HepG2 (cell line): Measurements from ENCODE around the gene NDOR1. TPM values are rescaled to one million over a fixed set of nuclear protein-coding genes. Genes with fewer than 3 reads are reported as not detected.

Experiments
- HIVEP1 ChIP-seq: sonication (generic); formaldehyde crosslinking; IDR thresholded peaks from 2 replicates; pipeline ENCODE4 v1.4.0; 2020; ENCODE audit warnings: mild to moderate bottlenecking, missing genetic modification reagents
- KDM5B ChIP-seq: sonication (generic); formaldehyde crosslinking; IDR thresholded peaks from 2 replicates; pipeline ENCODE4 v1.4.0; 2020; ENCODE audit warnings: missing genetic modification reagents, mild to moderate bottlenecking, borderline replicate concordance
- MEF2D ChIP-seq: sonication (generic); formaldehyde crosslinking; IDR thresholded peaks from 2 replicates; pipeline ENCODE4 v1.5.1; 2020; ENCODE audit warnings: mild to moderate bottlenecking, missing genetic modification reagents
- NFRKB ChIP-seq: fragments of 450-650 bp; IDR thresholded peaks from 2 replicates; pipeline ENCODE4 v1.6.1; 2017
- SALL1 ChIP-seq: sonication (generic); formaldehyde crosslinking; IDR thresholded peaks from 2 replicates; pipeline ENCODE4 v1.8.0; 2022; ENCODE audit warnings: mild to moderate bottlenecking, missing genetic modification reagents
- TRIM24 ChIP-seq: sonication (generic); formaldehyde crosslinking; IDR thresholded peaks from 2 replicates; pipeline ENCODE4 v1.8.0; 2022; ENCODE audit warnings: mild to moderate bottlenecking, missing genetic modification reagents
- ZC3H13 ChIP-seq: sonication (generic); formaldehyde crosslinking; IDR thresholded peaks from 2 replicates; pipeline ENCODE4 v1.8.1; 2023; ENCODE audit warnings: mild to moderate bottlenecking, missing genetic modification reagents, moderate library complexity
- ZNF563 ChIP-seq: sonication (generic); formaldehyde crosslinking; IDR thresholded peaks from 2 replicates; pipeline ENCODE4 v1.8.0; 2022; ENCODE audit warnings: mild to moderate bottlenecking, moderate library complexity, missing genetic modification reagents
- ZNF605 ChIP-seq: sonication (generic); formaldehyde crosslinking; IDR thresholded peaks from 2 replicates; pipeline ENCODE4 v1.8.0; 2022; ENCODE audit warnings: mild to moderate bottlenecking, missing genetic modification reagents
- ZNF652 ChIP-seq: IDR thresholded peaks from 2 replicates; pipeline ENCODE4 v1.6.1; 2016; ENCODE audit warnings: low read depth, borderline replicate concordance
- ZNF83 ChIP-seq: sonication (generic); formaldehyde crosslinking; IDR thresholded peaks from 2 replicates; pipeline ENCODE4 v1.4.0; 2020; ENCODE audit warnings: missing genetic modification reagents, mild to moderate bottlenecking, borderline replicate concordance
- polyA plus RNA-seq, 8 experiments: library from polyadenylated mRNA; depleted of rRNA in 3 of 8; stranded (reverse) in 7 of 8; unstranded in 1 of 8; fragments of >200 nt; fragmentation: Illumina TruSeq in 4 of 8; extraction: Trizol in 4 of 8; gene quantifications; 2 replicates each; pipeline versions ENCODE4 v1.2.1 to v1.2.3, GENCODE V29; 2011 to 2016; ENCODE audit warnings: low read depth in 4 of 8, missing spikeins in 1 of 8, mixed read lengths in 1 of 8; ENCODE audit not compliant: insufficient read depth in 1 of 8
- total RNA-seq, 5 experiments: library from RNA; depleted of rRNA; stranded (reverse); fragments of >200 nt; fragmentation: Illumina TruSeq; extraction: Trizol; gene quantifications; 2 replicates each; pipeline ENCODE4 v1.2.3, GENCODE V29; 2016; ENCODE audit warnings: low read depth in 1 of 5
- TF ChIP-seq, protein P1 (sequence below): sonication (generic); formaldehyde crosslinking; IDR thresholded peaks from 2 replicates; pipeline ENCODE4 v1.4.0; 2020; ENCODE audit warnings: mild to moderate bottlenecking, low read depth, missing genetic modification reagents
- TF ChIP-seq, protein P2 (sequence below): IDR thresholded peaks from 2 replicates; pipeline ENCODE4 v1.6.1; 2018; ENCODE audit warnings: missing genetic modification reagents, mild to moderate bottlenecking, missing compliant biosample characterization
- TF ChIP-seq, protein P3 (sequence below): sonication (generic); formaldehyde crosslinking; IDR thresholded peaks from 2 replicates; pipeline ENCODE4 v1.4.0; 2020; ENCODE audit warnings: low read depth, missing genetic modification reagents
- TF ChIP-seq, protein P4 (sequence below): sonication (generic); formaldehyde crosslinking; IDR thresholded peaks from 2 replicates; pipeline ENCODE4 v1.8.0; 2022; ENCODE audit warnings: mild to moderate bottlenecking, missing genetic modification reagents
- TF ChIP-seq, protein P5 (sequence below): sonication (generic); formaldehyde crosslinking; IDR thresholded peaks from 2 replicates; pipeline ENCODE4 v1.5.0; 2020; ENCODE audit warnings: mild to moderate bottlenecking, missing genetic modification reagents, borderline replicate concordance
- TF ChIP-seq, protein P6 (sequence below): sonication (generic); formaldehyde crosslinking; IDR thresholded peaks from 2 replicates; pipeline ENCODE4 v1.8.1; 2023; ENCODE audit warnings: mild to moderate bottlenecking, moderate library complexity, missing genetic modification reagents

The NDOR1 gene
- total and polyA plus RNA-seq, 2 of the 13 experiments (the other 11 are each of a cell fraction or from before 2014, with no cell fraction given): 3.6 to 8.7 TPM

DNA sequence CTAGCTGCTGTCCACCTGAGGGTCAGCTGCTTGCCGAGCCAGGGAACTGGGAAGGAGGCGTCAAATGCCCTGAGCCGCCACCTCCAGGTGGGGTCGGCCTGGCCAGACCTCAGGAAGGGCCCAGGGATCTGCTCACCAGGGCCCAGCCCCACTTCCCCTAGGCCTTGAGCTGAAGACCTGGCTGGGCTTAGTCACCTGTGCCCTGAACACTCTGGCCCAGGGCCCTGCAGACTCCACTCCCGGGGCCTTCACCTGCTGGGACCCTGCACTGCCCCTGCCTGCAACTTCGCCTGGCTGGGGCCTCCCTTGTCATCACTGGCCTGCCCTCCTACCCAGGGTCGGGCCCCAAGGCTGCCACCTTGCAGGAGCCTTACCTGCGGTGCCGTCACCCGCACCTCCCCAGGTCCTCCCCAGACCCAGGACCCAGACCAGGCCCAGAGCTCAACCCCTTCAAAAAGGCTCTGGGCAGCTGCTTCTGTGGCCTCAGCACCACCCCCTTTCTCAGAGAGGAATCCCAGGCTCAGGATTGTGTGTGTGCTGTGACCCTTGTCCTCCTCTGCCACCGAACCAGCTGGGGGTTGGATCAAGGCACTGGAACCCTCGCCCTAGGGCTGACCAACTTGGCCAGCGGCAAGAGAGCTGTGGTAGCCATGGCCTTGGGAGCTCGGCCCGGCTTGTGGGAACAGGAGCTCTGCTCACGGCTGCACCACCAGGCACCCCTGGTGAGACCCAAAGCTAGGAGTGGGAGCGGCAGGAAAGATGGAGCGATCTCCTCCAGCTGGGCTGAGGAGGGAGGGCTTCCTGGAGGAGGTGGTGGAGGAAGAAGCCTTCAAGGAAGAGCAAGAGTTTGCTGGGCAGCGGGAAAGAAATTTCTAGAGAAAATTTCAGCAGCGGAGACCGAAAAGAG, 48.5 kb downstream of the NDOR1 start (continued):
- TF ChIP-seq, protein P1, sequence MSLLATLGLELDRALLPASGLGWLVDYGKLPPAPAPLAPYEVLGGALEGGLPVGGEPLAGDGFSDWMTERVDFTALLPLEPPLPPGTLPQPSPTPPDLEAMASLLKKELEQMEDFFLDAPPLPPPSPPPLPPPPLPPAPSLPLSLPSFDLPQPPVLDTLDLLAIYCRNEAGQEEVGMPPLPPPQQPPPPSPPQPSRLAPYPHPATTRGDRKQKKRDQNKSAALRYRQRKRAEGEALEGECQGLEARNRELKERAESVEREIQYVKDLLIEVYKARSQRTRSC: no peak
- TF ChIP-seq MEF2D (CRISPR knock-in tag) (0 out of 2 replicates have a peak, but pooled peaks have one; percentile 20), ZNF563 (CRISPR knock-in tag) (0 out of 2 replicates have a peak, but pooled peaks have one; percentile 18), NFRKB (no peak), HIVEP1 (CRISPR knock-in tag) (peak; percentile 74; the same call in 1 of the 2 replicates), SALL1 (peak; percentile 10; the same call in 1 of the 2 replicates), ZNF652 (CRISPR knock-in tag) (no peak), ZNF605 (CRISPR knock-in tag) (peak; percentile 30; the same call in 1 of the 2 replicates), KDM5B (CRISPR knock-in tag) (peak; percentile 79; the same call in 1 of the 2 replicates), TRIM24 (CRISPR knock-in tag) (no peak), ZNF83 (CRISPR knock-in tag) (0 out of 2 replicates have a peak, but pooled peaks have one; percentile 44), ZC3H13 (peak; percentile 54; the same call in 1 of the 2 replicates)
- TF ChIP-seq, protein P2, sequence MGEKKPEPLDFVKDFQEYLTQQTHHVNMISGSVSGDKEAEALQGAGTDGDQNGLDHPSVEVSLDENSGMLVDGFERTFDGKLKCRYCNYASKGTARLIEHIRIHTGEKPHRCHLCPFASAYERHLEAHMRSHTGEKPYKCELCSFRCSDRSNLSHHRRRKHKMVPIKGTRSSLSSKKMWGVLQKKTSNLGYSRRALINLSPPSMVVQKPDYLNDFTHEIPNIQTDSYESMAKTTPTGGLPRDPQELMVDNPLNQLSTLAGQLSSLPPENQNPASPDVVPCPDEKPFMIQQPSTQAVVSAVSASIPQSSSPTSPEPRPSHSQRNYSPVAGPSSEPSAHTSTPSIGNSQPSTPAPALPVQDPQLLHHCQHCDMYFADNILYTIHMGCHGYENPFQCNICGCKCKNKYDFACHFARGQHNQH (CRISPR knock-in tag): peak; percentile 17; the same call in 1 of the 2 replicates
- TF ChIP-seq, protein P3, sequence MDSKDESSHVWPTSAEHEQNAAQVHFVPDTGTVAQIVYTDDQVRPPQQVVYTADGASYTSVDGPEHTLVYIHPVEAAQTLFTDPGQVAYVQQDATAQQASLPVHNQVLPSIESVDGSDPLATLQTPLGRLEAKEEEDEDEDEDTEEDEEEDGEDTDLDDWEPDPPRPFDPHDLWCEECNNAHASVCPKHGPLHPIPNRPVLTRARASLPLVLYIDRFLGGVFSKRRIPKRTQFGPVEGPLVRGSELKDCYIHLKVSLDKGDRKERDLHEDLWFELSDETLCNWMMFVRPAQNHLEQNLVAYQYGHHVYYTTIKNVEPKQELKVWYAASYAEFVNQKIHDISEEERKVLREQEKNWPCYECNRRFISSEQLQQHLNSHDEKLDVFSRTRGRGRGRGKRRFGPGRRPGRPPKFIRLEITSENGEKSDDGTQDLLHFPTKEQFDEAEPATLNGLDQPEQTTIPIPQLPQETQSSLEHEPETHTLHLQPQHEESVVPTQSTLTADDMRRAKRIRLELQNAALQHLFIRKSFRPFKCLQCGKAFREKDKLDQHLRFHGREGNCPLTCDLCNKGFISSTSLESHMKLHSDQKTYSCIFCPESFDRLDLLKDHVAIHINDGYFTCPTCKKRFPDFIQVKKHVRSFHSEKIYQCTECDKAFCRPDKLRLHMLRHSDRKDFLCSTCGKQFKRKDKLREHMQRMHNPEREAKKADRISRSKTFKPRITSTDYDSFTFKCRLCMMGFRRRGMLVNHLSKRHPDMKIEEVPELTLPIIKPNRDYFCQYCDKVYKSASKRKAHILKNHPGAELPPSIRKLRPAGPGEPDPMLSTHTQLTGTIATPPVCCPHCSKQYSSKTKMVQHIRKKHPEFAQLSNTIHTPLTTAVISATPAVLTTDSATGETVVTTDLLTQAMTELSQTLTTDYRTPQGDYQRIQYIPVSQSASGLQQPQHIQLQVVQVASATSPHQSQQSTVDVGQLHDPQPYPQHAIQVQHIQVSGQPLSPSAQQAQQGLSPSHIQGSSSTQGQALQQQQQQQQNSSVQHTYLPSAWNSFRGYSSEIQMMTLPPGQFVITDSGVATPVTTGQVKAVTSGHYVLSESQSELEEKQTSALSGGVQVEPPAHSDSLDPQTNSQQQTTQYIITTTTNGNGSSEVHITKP (CRISPR knock-in tag): 0 out of 2 replicates have a peak, but pooled peaks have one; percentile 43
- TF ChIP-seq, protein P4, sequence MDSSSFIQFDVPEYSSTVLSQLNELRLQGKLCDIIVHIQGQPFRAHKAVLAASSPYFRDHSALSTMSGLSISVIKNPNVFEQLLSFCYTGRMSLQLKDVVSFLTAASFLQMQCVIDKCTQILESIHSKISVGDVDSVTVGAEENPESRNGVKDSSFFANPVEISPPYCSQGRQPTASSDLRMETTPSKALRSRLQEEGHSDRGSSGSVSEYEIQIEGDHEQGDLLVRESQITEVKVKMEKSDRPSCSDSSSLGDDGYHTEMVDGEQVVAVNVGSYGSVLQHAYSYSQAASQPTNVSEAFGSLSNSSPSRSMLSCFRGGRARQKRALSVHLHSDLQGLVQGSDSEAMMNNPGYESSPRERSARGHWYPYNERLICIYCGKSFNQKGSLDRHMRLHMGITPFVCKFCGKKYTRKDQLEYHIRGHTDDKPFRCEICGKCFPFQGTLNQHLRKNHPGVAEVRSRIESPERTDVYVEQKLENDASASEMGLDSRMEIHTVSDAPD (CRISPR knock-in tag): 0 out of 2 replicates have a peak, but pooled peaks have one; percentile 44
- TF ChIP-seq, protein P5, sequence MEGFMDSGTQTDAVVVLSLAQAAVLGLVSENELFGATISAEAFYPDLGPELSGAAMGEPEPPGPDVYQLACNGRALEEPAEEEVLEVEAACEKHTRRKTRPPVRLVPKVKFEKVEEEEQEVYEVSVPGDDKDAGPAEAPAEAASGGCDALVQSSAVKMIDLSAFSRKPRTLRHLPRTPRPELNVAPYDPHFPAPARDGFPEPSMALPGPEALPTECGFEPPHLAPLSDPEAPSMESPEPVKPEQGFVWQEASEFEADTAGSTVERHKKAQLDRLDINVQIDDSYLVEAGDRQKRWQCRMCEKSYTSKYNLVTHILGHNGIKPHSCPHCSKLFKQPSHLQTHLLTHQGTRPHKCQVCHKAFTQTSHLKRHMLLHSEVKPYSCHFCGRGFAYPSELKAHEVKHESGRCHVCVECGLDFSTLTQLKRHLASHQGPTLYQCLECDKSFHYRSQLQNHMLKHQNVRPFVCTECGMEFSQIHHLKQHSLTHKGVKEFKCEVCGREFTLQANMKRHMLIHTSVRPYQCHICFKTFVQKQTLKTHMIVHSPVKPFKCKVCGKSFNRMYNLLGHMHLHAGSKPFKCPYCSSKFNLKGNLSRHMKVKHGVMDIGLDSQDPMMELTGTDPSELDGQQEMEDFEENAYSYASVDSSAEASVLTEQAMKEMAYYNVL: 0 out of 2 replicates have a peak, but pooled peaks have one; percentile 45
- TF ChIP-seq, protein P6, sequence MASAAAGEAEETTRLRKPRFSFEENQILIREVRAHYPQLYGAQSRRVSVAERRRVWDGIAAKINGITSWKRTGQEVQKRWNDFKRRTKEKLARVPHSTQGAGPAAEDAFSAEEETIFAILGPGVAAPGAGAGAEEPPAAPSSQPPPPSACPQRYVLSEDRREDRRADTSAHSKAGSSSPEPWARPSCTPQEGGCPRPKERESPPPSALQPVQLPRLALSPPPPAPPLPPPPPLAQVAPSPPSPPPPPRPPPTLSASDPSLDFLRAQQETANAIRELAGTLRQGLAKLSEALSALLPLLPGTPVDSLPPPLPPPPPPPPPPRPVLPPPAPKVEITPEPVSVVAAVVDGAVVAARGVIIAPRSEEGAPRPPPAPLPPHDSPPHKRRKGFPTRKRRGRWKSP (CRISPR knock-in tag): no peak
